Skeletal muscle tissue (tissue), 4 donors: ENCODE measurements around the gene OR5M3. TPM values are rescaled to one million over a fixed set of nuclear protein-coding genes. Genes with fewer than 3 reads are reported as not detected.

Experiments
- H3K27ac ChIP-seq: one replicate; pipeline ENCODE4 v1.7.0; 2013; ENCODE audit warnings: mild to moderate bottlenecking, low read depth, low read length, inconsistent platforms
- H3K27me3 ChIP-seq, 3 donors: one replicate each; pipeline ENCODE4 v1.7.0; 2013; ENCODE audit warnings: low read length in 3 of 3; ENCODE audit not compliant: control insufficient read depth in 3 of 3, insufficient read depth in 3 of 3
- H3K36me3 ChIP-seq, 3 donors: one replicate each; pipeline ENCODE4 v1.7.0; 2013; ENCODE audit warnings: low read length in 3 of 3; ENCODE audit not compliant: control insufficient read depth in 3 of 3, insufficient read depth in 3 of 3
- H3K4me1 ChIP-seq, 3 donors: one replicate each; pipeline ENCODE4 v1.7.0; 2013; ENCODE audit warnings: low read length in 3 of 3, mild to moderate bottlenecking in 3 of 3; ENCODE audit not compliant: control insufficient read depth in 3 of 3, insufficient read depth in 3 of 3
- H3K4me3 ChIP-seq, 3 donors: one replicate each; pipeline ENCODE4 v1.7.0; 2013; ENCODE audit warnings: low read length in 3 of 3
- H3K9ac ChIP-seq, 3 donors: one replicate each; pipeline ENCODE4 v1.7.0; 2013; ENCODE audit warnings: low read length in 3 of 3, mild to moderate bottlenecking in 3 of 3, moderate library complexity in 2 of 3, low read depth in 1 of 3
- H3K9me3 ChIP-seq, 3 donors: one replicate each; pipeline ENCODE4 v1.7.0; 2013; ENCODE audit warnings: low read length in 3 of 3; ENCODE audit not compliant: control insufficient read depth in 3 of 3
- total RNA-seq: library from RNA; depleted of rRNA; stranded (reverse); fragments of >200 nt; gene quantifications from one replicate; pipeline ENCODE4 v1.2.3, GENCODE V29; 2014
- donor health status: Osteomylitis.

OR5M3 gene
- total RNA-seq, 1 donor from 2014 or later: not detected

DNA sequence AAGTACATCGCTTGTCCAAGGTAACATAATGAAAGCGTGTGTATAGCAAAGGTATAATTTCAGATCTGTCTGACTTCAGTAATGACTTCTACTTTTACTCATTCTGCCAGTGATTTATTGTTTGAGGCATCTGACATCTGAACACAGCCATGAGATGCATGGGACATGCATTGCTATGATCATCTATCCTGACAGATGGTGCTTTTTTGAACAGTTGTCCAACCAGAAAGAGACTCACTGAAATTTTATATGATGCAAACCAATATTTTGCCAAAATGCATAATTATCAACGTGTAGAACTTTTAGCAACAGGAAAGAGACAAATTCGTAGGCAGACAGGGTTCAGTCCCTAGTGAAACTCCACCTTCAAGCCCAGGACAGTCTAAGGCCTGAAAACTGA, 19.6 kb downstream of the OR5M3 start:
- no peak overlapping the region for H3K4me3 ChIP-seq
- no peaks in the 10 kb centered on the region for H3K9me3 ChIP-seq
- H3K27me3 ChIP-seq: no peaks in the 10 kb centered on the region
- H3K9ac ChIP-seq: no peak overlapping the region
- H3K4me1 ChIP-seq: no peaks in the 10 kb centered on the region
- H3K27ac ChIP-seq: no peak overlapping the region
- H3K36me3 ChIP-seq: no peaks in the 10 kb centered on the region

Other genes starting within 250 kb of the OR5M3 start
- not detected for gene OR5T2, start 239.1 kb downstream of the OR5M3 start, total RNA-seq
- gene OR5T3, start 221.1 kb downstream of the OR5M3 start, total RNA-seq: not detected
- not detected for gene OR5T1, start 199.2 kb downstream of the OR5M3 start, total RNA-seq
- gene OR8H1, start 181.1 kb downstream of the OR5M3 start, total RNA-seq: not detected
- gene OR8K3, start 158.2 kb downstream of the OR5M3 start, total RNA-seq: not detected
- not detected for gene OR8K1, start 127.3 kb downstream of the OR5M3 start, total RNA-seq
- gene OR8J1, start 119.1 kb downstream of the OR5M3 start, total RNA-seq: not detected
- not detected for gene OR8U1, start 97.7 kb downstream of the OR5M3 start, total RNA-seq
- not detected for gene OR5AL1, start 60.7 kb downstream of the OR5M3 start, total RNA-seq
- gene OR5M8, start 18.0 kb upstream of the OR5M3 start, total RNA-seq: not detected
- not detected for gene OR5M11, start 69.9 kb upstream of the OR5M3 start, total RNA-seq
- not detected for gene OR5M10, start 104.4 kb upstream of the OR5M3 start, total RNA-seq
- not detected for gene OR5M1, start 141.5 kb upstream of the OR5M3 start, total RNA-seq
- gene OR5AP2, start 169.1 kb upstream of the OR5M3 start, total RNA-seq: not detected
- gene OR5AR1, start 190.3 kb upstream of the OR5M3 start, total RNA-seq: not detected
- not detected for gene OR9G1, start 225.7 kb upstream of the OR5M3 start, total RNA-seq